IMR-90 (cell line): ENCODE measurements around the gene TM7SF3. TPM values are rescaled to one million over a fixed set of nuclear protein-coding genes. Genes with fewer than 3 reads are reported as not detected.

Experiments
- ATAC-seq: fragments of 200-7000 bp; cut with Tn5 transposase; 2 replicates; pipeline ENCODE4 v1.9.1; 2020; ENCODE audit warnings: low read depth, mild to moderate bottlenecking, moderate library complexity
- BruUV-seq: library from RNA; stranded (reverse); fragments of 400-500 nt; replicated peaks from 2 replicates; lab custom pipeline; 2021; lab: Mats Ljungman, UMichigan
- CTCF ChIA-PET: fragments of 300-600 bp; formaldehyde crosslinking; extraction: SDS; loops from one replicate; lab custom pipeline; 2021; ENCODE audit warnings: antibody characterized with exemption; lab: Yijun Ruan, JAX
- POLR2A ChIA-PET: fragments of 300-600 bp; sonication (Branson Sonifier 250); formaldehyde crosslinking; loops from one replicate; lab custom pipeline; 2022; ENCODE audit warnings: antibody characterized with exemption; ENCODE audit not compliant: unreplicated experiment; lab: Charles Lee
- DNase-seq: peaks from one replicate; pipeline ENCODE4 v3.0.0; 2013
- H2AFZ ChIP-seq: replicated peaks from 2 replicates; pipeline ENCODE3; 2013; ENCODE audit warnings: low read length, mild to moderate bottlenecking; ENCODE audit not compliant: poor library complexity
- H2AK5ac ChIP-seq: 2 replicates; pipeline ENCODE4 v1.6.1; 2013; ENCODE audit warnings: low read depth, low read length, inconsistent platforms
- H2AK9ac ChIP-seq: replicated peaks from 2 replicates; pipeline ENCODE3; 2013; ENCODE audit warnings: mild to moderate bottlenecking, low read depth, low read length, moderate library complexity; ENCODE audit not compliant: poor library complexity
- H2BK120ac ChIP-seq: 2 replicates; pipeline ENCODE4 v1.6.1; 2013; ENCODE audit warnings: low read depth, low read length, inconsistent platforms
- H2BK15ac ChIP-seq: 3 replicates; pipeline ENCODE4 v1.6.1; 2013; ENCODE audit warnings: low read depth, low read length, inconsistent platforms
- H2BK20ac ChIP-seq: 2 replicates; pipeline ENCODE4 v1.6.1; 2013; ENCODE audit warnings: low read depth, mild to moderate bottlenecking, inconsistent platforms, low read length, moderate library complexity
- H2BK5ac ChIP-seq: 2 replicates; pipeline ENCODE4 v1.6.1; 2013; ENCODE audit warnings: mild to moderate bottlenecking, low read depth, low read length, inconsistent platforms; ENCODE audit not compliant: poor library complexity, severe bottlenecking
- H3K14ac ChIP-seq: replicated peaks from 2 replicates; pipeline ENCODE4 v1.6.1; 2013; ENCODE audit warnings: low read depth, low read length, inconsistent platforms
- H3K18ac ChIP-seq: 2 replicates; pipeline ENCODE4 v1.6.1; 2013; ENCODE audit warnings: low read depth, low read length, control low read depth
- H3K23ac ChIP-seq: 2 replicates; pipeline ENCODE4 v1.6.1; 2013; ENCODE audit warnings: low read depth, low read length, inconsistent platforms
- H3K27ac ChIP-seq: 2 replicates; pipeline ENCODE4 v1.5.1; 2013; ENCODE audit warnings: mild to moderate bottlenecking, control low read depth, low read length; ENCODE audit not compliant: insufficient read depth
- H3K27me3 ChIP-seq: 2 replicates; pipeline ENCODE4 v1.6.1; 2013; ENCODE audit warnings: low read length; ENCODE audit not compliant: control insufficient read depth, insufficient read depth
- H3K36me3 ChIP-seq: 2 replicates; pipeline ENCODE4 v1.6.1; 2013; ENCODE audit warnings: low read length, mixed read lengths; ENCODE audit not compliant: control insufficient read depth, insufficient read depth
- H3K4ac ChIP-seq: 2 replicates; pipeline ENCODE4 v1.6.1; 2013; ENCODE audit warnings: low read depth, low read length, inconsistent platforms
- H3K4me1 ChIP-seq: 2 replicates; pipeline ENCODE4 v1.6.1; 2013; ENCODE audit warnings: low read length, mixed read lengths; ENCODE audit not compliant: control insufficient read depth, insufficient read depth
- H3K4me2 ChIP-seq: 2 replicates; pipeline ENCODE4 v1.6.1; 2013; ENCODE audit warnings: low read depth, mild to moderate bottlenecking, control low read depth, low read length, moderate library complexity
- H3K4me3 ChIP-seq: 2 replicates; pipeline ENCODE4 v1.5.1; 2013; ENCODE audit warnings: low read depth, mild to moderate bottlenecking, control low read depth, low read length, moderate library complexity; ENCODE audit not compliant: insufficient read depth
- H3K56ac ChIP-seq: 2 replicates; pipeline ENCODE4 v1.6.1; 2013; ENCODE audit warnings: low read length, inconsistent platforms; ENCODE audit not compliant: insufficient read depth; ENCODE audit errors: extremely low read depth
- H3K79me1 ChIP-seq, 2 experiments: 2 replicates each; pipeline ENCODE4 v1.6.1; 2013; ENCODE audit warnings: low read length in 2 of 2, inconsistent platforms in 1 of 2, low read depth in 1 of 2
- H3K9ac ChIP-seq: 2 replicates; pipeline ENCODE4 v1.6.1; 2013; ENCODE audit warnings: low read depth, low read length, control low read depth
- H3K9me1 ChIP-seq: 2 replicates; pipeline ENCODE4 v1.6.1; 2013; ENCODE audit warnings: low read length, inconsistent platforms; ENCODE audit not compliant: insufficient read depth
- H3K9me3 ChIP-seq: 2 replicates; pipeline ENCODE4 v1.6.1; 2013; ENCODE audit warnings: low read length; ENCODE audit not compliant: control insufficient read depth, insufficient read depth
- H4K20me1 ChIP-seq: 2 replicates; pipeline ENCODE4 v1.6.1; 2013; ENCODE audit warnings: low read length, inconsistent platforms; ENCODE audit not compliant: insufficient read depth
- H4K5ac ChIP-seq: 2 replicates; pipeline ENCODE4 v1.6.1; 2013; ENCODE audit warnings: mild to moderate bottlenecking, low read depth, low read length, control low read depth
- H4K8ac ChIP-seq, 2 experiments: 2 replicates each; pipeline ENCODE4 v1.6.1; 2013; ENCODE audit warnings: low read depth in 2 of 2, low read length in 2 of 2, control low read depth in 1 of 2, inconsistent platforms in 1 of 2
- H4K91ac ChIP-seq: 2 replicates; pipeline ENCODE4 v1.6.1; 2013; ENCODE audit warnings: low read depth, low read length, inconsistent platforms; ENCODE audit not compliant: insufficient read depth
- BHLHE40 ChIP-seq: fragments of 150-350 bp; IDR thresholded peaks from 2 replicates; pipeline ENCODE4 v1.6.1; 2016; ENCODE audit warnings: mild to moderate bottlenecking, low read depth, low read length
- POLR2A ChIP-seq: IDR thresholded peaks from 2 replicates; pipeline ENCODE4 v1.6.1; 2012; ENCODE audit warnings: mild to moderate bottlenecking, low read depth, low read length
- WGBS, 2 experiments: methylation state at CpG; one replicate each; pipeline versions ENCODE4 v1.1.5 to v1.1.7; 2013; ENCODE audit warnings: missing lambda C conversion rate in 2 of 2; ENCODE audit not compliant: insufficient read length in 1 of 2; ENCODE audit errors: extremely low coverage in 2 of 2; 5-methylcytosine and 5-hydroxymethylcytosine counted together
- dilution Hi-C: fragments of 300-500 bp; cut with HindIII; formaldehyde crosslinking; loops from one replicate; pipeline ENCODE4 v1.14.3; 2018; ENCODE audit warnings: low sequenced_read_pairs; ENCODE audit not compliant: unreplicated experiment
- in situ Hi-C: fragments of 300-500 bp; cut with MboI; formaldehyde crosslinking; loops from 3 replicates; pipeline ENCODE4 v1.14.3; 2019; ENCODE audit warnings: low sequenced_read_pairs, inconsistent platforms, mixed read lengths
- intact Hi-C: fragments of 100-400 bp; cut with micrococcal nuclease; formaldehyde crosslinking; loops from 2 replicates; pipeline ENCODE4 v1.10.0; 2022
- polyA plus RNA-seq, 3 experiments: library from polyadenylated mRNA; depleted of rRNA; stranded (reverse); fragments of >200 nt; gene quantifications; 2 replicates each; pipeline ENCODE4 v1.2.3, GENCODE V29; 2012; ENCODE audit warnings: low replicate concordance in 1 of 3
- total RNA-seq: library from RNA; depleted of rRNA; stranded (reverse); fragments of >200 nt; gene quantifications from 2 replicates; pipeline ENCODE4 v1.2.3, GENCODE V29; 2012

Gene TM7SF3
- total and polyA plus RNA-seq, 2 of the 4 experiments (the other 2 are of a cell fraction) = 35.3 to 46.6 TPM

- no peak overlapping the region for H3K14ac ChIP-seq
- peaks cover 12% of the 10 kb centered on the region for H4K20me1 ChIP-seq
- BruUV-seq = no TSS peak
- TF ChIP-seq POLR2A = no peak
- TF ChIP-seq BHLHE40 = peak; percentile 5; the same call in 1 of the 2 replicates
- H3K27ac ChIP-seq = no peak overlapping the region
- WGBS, 2 experiments = 100% methylated on average over 1 of the region's 1 CpG; no CpG with 5 or more reads in 1 of the 2 experiments
- no peak overlapping the region for H3K4me3 ChIP-seq
- no peak overlapping the region for H4K91ac ChIP-seq
- no peak overlapping the region for H3K9ac ChIP-seq
- dilution Hi-C loops = no loop called here
- peak; percentile 28 for DNase-seq
- H2BK5ac ChIP-seq = no peak overlapping the region
- no peak overlapping the region for H3K4me2 ChIP-seq
- in situ Hi-C loops = no loop called here
- H2BK15ac ChIP-seq = no peak overlapping the region
- H2BK20ac ChIP-seq = no peak overlapping the region
- H2AK5ac ChIP-seq = no peak overlapping the region
- peaks cover 23 to 35% of the 10 kb centered on the region in 2 experiments for H3K79me1 ChIP-seq
- no peaks in the 10 kb centered on the region for H3K4me1 ChIP-seq
- no peak overlapping the region for H3K56ac ChIP-seq
- no peak for ATAC-seq
- no peak overlapping the region for H4K5ac ChIP-seq
- 0 out of 2 replicates have a peak overlapping the region, but pooled peaks have one; percentile 33 for H3K23ac ChIP-seq
- H3K9me3 ChIP-seq = 0 out of 2 replicates have a peak, but pooled peaks cover 3% of the 10 kb centered on the region
- H2AK9ac ChIP-seq = no peak overlapping the region
- peaks cover 9% of the 10 kb centered on the region for H3K36me3 ChIP-seq
- peaks cover 2% of the 10 kb centered on the region; the same call in 1 of the 2 replicates for H3K9me1 ChIP-seq
- H4K8ac ChIP-seq = no peak overlapping the region
- intact Hi-C loops = no loop called here
- no peaks in the 10 kb centered on the region for H3K27me3 ChIP-seq
- ChIA-PET POLR2A (no interaction called here), CTCF (no interaction called here)
- H2AFZ ChIP-seq = no peak overlapping the region
- no peak overlapping the region for H3K18ac ChIP-seq
- no peak overlapping the region for H3K4ac ChIP-seq
- H2BK120ac ChIP-seq = no peak overlapping the region
Observed at GRCh38 chr12:26953447-26953846, 60.7 kb downstream of the TM7SF3 start.
